Liver (tissue), 9 donors: ENCODE data around the gene TMEM51. TPM values are rescaled to one million over a fixed set of nuclear protein-coding genes. Genes with fewer than 3 reads are reported as not detected.
A peak's percentile ranks its signal among the peaks of the same experiment; 100 is the strongest.

ENCODE experiments used
- DNase-seq: peaks from one replicate; pipeline ENCODE4 v3.0.0-alpha.2; 2017; ENCODE audit warnings: low spot score
- H3K27ac ChIP-seq, 2 donors: one replicate each; pipeline ENCODE4 v1.7.0; 2013; ENCODE audit warnings: inconsistent platforms in 2 of 2, low read length in 2 of 2, control low read depth in 1 of 2, low read depth in 1 of 2, mild to moderate bottlenecking in 1 of 2
- H3K27me3 ChIP-seq, 4 donors: one replicate each; pipeline versions ENCODE4 v1.6.1 to v1.7.0; 2013; ENCODE audit warnings: low read length in 3 of 4, inconsistent platforms in 1 of 4, mild to moderate bottlenecking in 1 of 4, moderate library complexity in 1 of 4; ENCODE audit not compliant: control insufficient read depth in 4 of 4, insufficient read depth in 4 of 4
- H3K36me3 ChIP-seq, 4 donors: one replicate each; pipeline versions ENCODE4 v1.6.1 to v1.7.0; 2013; ENCODE audit warnings: low read length in 3 of 4, mild to moderate bottlenecking in 3 of 4, low read depth in 1 of 4, moderate library complexity in 1 of 4; ENCODE audit not compliant: control insufficient read depth in 4 of 4, insufficient read depth in 3 of 4
- H3K4me1 ChIP-seq, 4 donors: one replicate each; pipeline versions ENCODE4 v1.6.1 to v1.7.0; 2013; ENCODE audit warnings: low read length in 3 of 4, mild to moderate bottlenecking in 3 of 4, moderate library complexity in 1 of 4; ENCODE audit not compliant: control insufficient read depth in 4 of 4, insufficient read depth in 4 of 4
- H3K4me3 ChIP-seq, 3 donors: one replicate each; pipeline versions ENCODE4 v1.6.1 to v1.7.0; 2013; ENCODE audit warnings: low read length in 3 of 3, control low read depth in 1 of 3, low read depth in 1 of 3, mild to moderate bottlenecking in 1 of 3
- H3K9ac ChIP-seq, 2 donors: one replicate each; pipeline ENCODE4 v1.7.0; 2013; ENCODE audit warnings: low read length in 2 of 2, mild to moderate bottlenecking in 2 of 2, moderate library complexity in 2 of 2, control low read depth in 1 of 2, low read depth in 1 of 2
- H3K9me3 ChIP-seq, 4 donors: one replicate each; pipeline versions ENCODE4 v1.6.1 to v1.7.0; 2013; ENCODE audit warnings: low read length in 3 of 4; ENCODE audit not compliant: control insufficient read depth in 4 of 4
- ATF3 ChIP-seq: IDR thresholded peaks from 2 replicates; pipeline ENCODE4 v1.6.1; 2016; ENCODE audit warnings: antibody characterized with exemption
- CTCF ChIP-seq: fragments of 150-350 bp; IDR thresholded peaks from 2 replicates; pipeline ENCODE4 v1.5.1; 2017; ENCODE audit warnings: improper control_type of control experiment, low read depth, low read length; ENCODE audit not compliant: missing input control
- EGR1 ChIP-seq, 2 donors: IDR thresholded peaks; 2 replicates each; pipeline ENCODE4 v1.6.1; 2016 to 2018; ENCODE audit warnings: antibody characterized with exemption in 2 of 2, low read depth in 2 of 2
- FOXA1 ChIP-seq: IDR thresholded peaks from 2 replicates; pipeline ENCODE4 v1.6.1; 2016; ENCODE audit warnings: antibody characterized with exemption
- FOXA2 ChIP-seq: IDR thresholded peaks from 2 replicates; pipeline ENCODE4 v1.6.1; 2016; ENCODE audit warnings: antibody characterized with exemption
- GABPA ChIP-seq, 2 donors: IDR thresholded peaks in 1 of 2; conservative IDR thresholded peaks in 1 of 2; 2 replicates each; pipeline ENCODE4 v1.6.1; 2016; ENCODE audit warnings: antibody characterized with exemption in 2 of 2, mild to moderate bottlenecking in 1 of 2, moderate library complexity in 1 of 2
- HNF4A ChIP-seq, 2 donors: conservative IDR thresholded peaks; 2 replicates each; pipeline ENCODE4 v1.6.1; 2016; ENCODE audit warnings: antibody characterized with exemption in 2 of 2, mild to moderate bottlenecking in 2 of 2
- HNF4G ChIP-seq: IDR thresholded peaks from 2 replicates; pipeline ENCODE4 v1.6.1; 2016; ENCODE audit warnings: antibody characterized with exemption
- JUND ChIP-seq, 2 donors: IDR thresholded peaks; 2 replicates each; pipeline ENCODE4 v1.6.1; 2016; ENCODE audit warnings: antibody characterized with exemption in 2 of 2
- MAX ChIP-seq: IDR thresholded peaks from 2 replicates; pipeline ENCODE4 v1.6.1; 2016; ENCODE audit warnings: antibody characterized with exemption
- NR2F2 ChIP-seq: IDR thresholded peaks from 2 replicates; pipeline ENCODE4 v1.6.1; 2016; ENCODE audit warnings: antibody characterized with exemption
- RAD21 ChIP-seq, 2 donors: IDR thresholded peaks; 2 replicates each; pipeline ENCODE4 v1.6.1; 2016; ENCODE audit warnings: antibody characterized with exemption in 2 of 2, mild to moderate bottlenecking in 2 of 2
- RXRA ChIP-seq, 2 donors: IDR thresholded peaks; 2 replicates each; pipeline ENCODE4 v1.6.1; 2017 to 2018; ENCODE audit warnings: antibody characterized with exemption in 2 of 2, mild to moderate bottlenecking in 1 of 2
- SP1 ChIP-seq: IDR thresholded peaks from 2 replicates; pipeline ENCODE4 v1.6.1; 2018; ENCODE audit warnings: antibody characterized with exemption, mild to moderate bottlenecking
- TAF1 ChIP-seq: conservative IDR thresholded peaks from 2 replicates; pipeline ENCODE4 v1.6.1; 2016; ENCODE audit warnings: antibody characterized with exemption, mild to moderate bottlenecking
- YY1 ChIP-seq: IDR thresholded peaks from 2 replicates; pipeline ENCODE4 v1.6.1; 2016; ENCODE audit warnings: antibody characterized with exemption, mild to moderate bottlenecking
- ZBTB33 ChIP-seq: IDR thresholded peaks from 2 replicates; pipeline ENCODE4 v1.6.1; 2016; ENCODE audit warnings: antibody characterized with exemption
- WGBS: extraction: QIAGEN DNeasy Blood & Tissue Kit; methylation state at CpG from one replicate; pipeline ENCODE4 v1.1.7; 2013; 5-methylcytosine and 5-hydroxymethylcytosine counted together
- polyA plus RNA-seq, 2 donors: library from polyadenylated mRNA; stranded (reverse) in 1 of 2; unstranded in 1 of 2; fragments of 200-250 nt in 1 of 2; fragments of >200 nt in 1 of 2; fragmentation: Nextera tagmentation in 1 of 2; extraction: Ambion mirVana in 1 of 2; gene quantifications; one replicate each; pipeline versions ENCODE4 v1.2.1 to v1.2.3, GENCODE V29; 2013 to 2015
- total RNA-seq, 2 donors: library from RNA; depleted of rRNA; stranded (reverse); fragments of >200 nt; gene quantifications; one replicate each; pipeline ENCODE4 v1.2.3, GENCODE V29; 2014
- donor health status: healthy.
- donor health status: healthy.
- donor health status: healthy.
- donor health status: healthy.
- donor health status: healthy.

Gene TMEM51
- total and polyA plus RNA-seq, 4 donors: 1.3 to 2.7 (median 1.9) TPM

GRCh38 chr1:15205586-15206346 lies 52.2 kb downstream of the TMEM51 start:
- WGBS: 80% methylated on average over 12 of the region's 12 CpGs
- no peak for DNase-seq
- no peaks in the 10 kb centered on the region for H3K9me3 ChIP-seq
- H3K27ac ChIP-seq: no peak overlapping the region
- H3K36me3 ChIP-seq: no peaks in the 10 kb centered on the region
- H3K4me1 ChIP-seq: peaks cover 2 to 15% (median 12%) of the 10 kb centered on the region in 4 donors
- no peak overlapping the region for H3K9ac ChIP-seq
- H3K27me3 ChIP-seq: peaks cover 0 to 7% (median 0%) of the 10 kb centered on the region in 4 donors
- H3K4me3 ChIP-seq: no peak overlapping the region
- TF ChIP-seq ATF3 (no peak), SP1 (no peak), ZBTB33 (no peak), FOXA2 (no peak), RAD21 (IDR thresholded peaks at IDR 0.05) (no peak), TAF1 (no peak)

- peak; percentile 47 for DNase-seq
- WGBS: 47% methylated on average over 8 of the region's 8 CpGs
- no peak overlapping the region for H3K27ac ChIP-seq
- H3K9me3 ChIP-seq: no peaks in the 10 kb centered on the region
- H3K4me1 ChIP-seq: peaks cover 0 to 9% (median 6%) of the 10 kb centered on the region in 4 donors
- TF ChIP-seq NR2F2: no peak
- no peak overlapping the region for H3K9ac ChIP-seq
- H3K4me3 ChIP-seq: no peak overlapping the region
- peaks cover 0 to 7% (median 0%) of the 10 kb centered on the region in 4 donors for H3K27me3 ChIP-seq
- H3K36me3 ChIP-seq: no peaks in the 10 kb centered on the region
These were observed 53.0 kb downstream of the TMEM51 start for GRCh38 chr1:15206418-15207030.

GRCh38 chr1:15207031-15207828 lies 53.7 kb downstream of the TMEM51 start:
- Histone ChIP-seq H3K27ac (no peak overlapping the region), H3K4me3 (no peak overlapping the region), H3K9ac (no peak overlapping the region), H3K4me1 (peaks cover 0 to 3% (median 1%) of the 10 kb centered on the region in 4 donors), H3K27me3 (peaks cover 0 to 7% (median 0%) of the 10 kb centered on the region in 4 donors), H3K36me3 (no peaks in the 10 kb centered on the region), H3K9me3 (no peaks in the 10 kb centered on the region)
- TF ChIP-seq RAD21 (IDR thresholded peaks at IDR 0.05) (no peak), FOXA1 (no peak), MAX (no peak), HNF4A (conservative IDR thresholded peaks at IDR 0.05) (no peak), YY1 (no peak), HNF4G (no peak), CTCF (no peak), JUND (IDR thresholded peaks at IDR 0.05) (no peak), EGR1 (IDR thresholded peaks at IDR 0.05; ENCODE audit: low read depth in 2 of 2) (no peak), SP1 (no peak), GABPA (IDR thresholded peaks at IDR 0.05 in 1 of 2, conservative IDR thresholded peaks at IDR 0.05 in 1 of 2) (no peak), RXRA (IDR thresholded peaks at IDR 0.05) (no peak)
- no peak for DNase-seq
- WGBS: 74% methylated on average over 25 of the region's 25 CpGs
